PC-3 (cell line): ENCODE measurements around the gene LARP4B. TPM values are rescaled to one million over a fixed set of nuclear protein-coding genes. Genes with fewer than 3 reads are reported as not detected.

Experiments
- ATAC-seq: fragments of 200-7000 bp; cut with Tn5 transposase; 2 replicates; pipeline ENCODE4 v1.9.1; 2020; ENCODE audit warnings: mild to moderate bottlenecking, moderate library complexity
- BruUV-seq: library from RNA; stranded (reverse); fragments of 400-500 nt; replicated peaks from 2 replicates; lab custom pipeline; 2021; lab: Mats Ljungman, UMichigan
- CTCF ChIA-PET: fragments of 300-600 bp; sonication (Branson Sonifier 250); formaldehyde crosslinking; loops from one replicate; lab custom pipeline; 2022; ENCODE audit warnings: antibody characterized with exemption; lab: Charles Lee
- POLR2A ChIA-PET: fragments of 300-600 bp; sonication (Branson Sonifier 250); formaldehyde crosslinking; loops from one replicate; lab custom pipeline; 2022; ENCODE audit warnings: antibody characterized with exemption; ENCODE audit not compliant: unreplicated experiment; lab: Charles Lee
- DNase-seq: peaks from one replicate; pipeline ENCODE4 v3.0.0-alpha.2; 2015
- H2AFZ ChIP-seq: fragments of 300-600 bp; sonication (generic); 2 replicates; pipeline ENCODE4 v1.6.0; 2016; ENCODE audit warnings: antibody characterized with exemption, low read length
- H3F3A ChIP-seq: fragments of 300-600 bp; sonication (generic); one replicate; pipeline ENCODE4 v1.6.0; 2017; ENCODE audit warnings: antibody characterized with exemption, low read length, control low read depth, mild to moderate bottlenecking; ENCODE audit not compliant: unreplicated experiment
- H3K27ac ChIP-seq: fragments of 300-600 bp; sonication (generic); 2 replicates; pipeline ENCODE4 v1.5.1; 2016; ENCODE audit warnings: mild to moderate bottlenecking, low read length
- H3K27me3 ChIP-seq: fragments of 300-600 bp; sonication (generic); 2 replicates; pipeline ENCODE4 v1.6.1; 2016; ENCODE audit warnings: low read length, mixed read lengths
- H3K36me3 ChIP-seq: fragments of 300-600 bp; sonication (generic); 2 replicates; pipeline ENCODE4 v1.6.1; 2016; ENCODE audit warnings: low read depth, mixed run types, low read length, mixed read lengths
- H3K4me1 ChIP-seq: fragments of 300-600 bp; sonication (generic); 2 replicates; pipeline ENCODE4 v1.5.1; 2016; ENCODE audit warnings: low read length; ENCODE audit not compliant: insufficient read depth
- H3K4me2 ChIP-seq: fragments of 300-600 bp; sonication (generic); 2 replicates; pipeline ENCODE4 v1.6.0; 2016; ENCODE audit warnings: low read length
- H3K4me3 ChIP-seq: fragments of 300-600 bp; sonication (generic); 2 replicates; pipeline ENCODE4 v1.5.1; 2016; ENCODE audit warnings: mild to moderate bottlenecking, low read length, mixed read lengths
- H3K79me2 ChIP-seq: fragments of 300-600 bp; sonication (generic); 2 replicates; pipeline ENCODE4 v1.6.1; 2017; ENCODE audit warnings: low read length, mixed read lengths
- H3K9ac ChIP-seq: fragments of 300-600 bp; sonication (generic); 2 replicates; pipeline ENCODE4 v1.6.0; 2016; ENCODE audit warnings: mild to moderate bottlenecking, low read length
- H3K9me2 ChIP-seq: fragments of 300-600 bp; sonication (generic); replicated peaks from 2 replicates; pipeline ENCODE4 v1.6.1; 2016; ENCODE audit warnings: mixed run types, low read length, mixed read lengths
- H3K9me3 ChIP-seq: fragments of 300-600 bp; sonication (generic); 2 replicates; pipeline ENCODE4 v1.6.1; 2016; ENCODE audit warnings: low read length, mixed read lengths
- H4K20me1 ChIP-seq: fragments of 300-600 bp; sonication (generic); 2 replicates; pipeline ENCODE4 v1.6.1; 2016; ENCODE audit warnings: low read length, mixed read lengths
- EZH2 ChIP-seq: fragments of 300-600 bp; sonication (generic); IDR thresholded peaks from one replicate; pipeline ENCODE4 v1.6.1; 2017; ENCODE audit warnings: antibody characterized with exemption, mild to moderate bottlenecking, low read length; ENCODE audit not compliant: unreplicated experiment
- EZH2phosphoT487 ChIP-seq: fragments of 300-600 bp; sonication (generic); IDR thresholded peaks from 2 replicates; pipeline ENCODE4 v1.6.1; 2018; ENCODE audit warnings: mild to moderate bottlenecking, antibody characterized with exemption, low read length, borderline replicate concordance
- intact Hi-C: fragments of 100-400 bp; cut with micrococcal nuclease; formaldehyde crosslinking; loops from 2 replicates; pipeline ENCODE4 v1.9.0; 2023
- total RNA-seq: library from RNA; depleted of rRNA; stranded (reverse); fragments of >200 nt; gene quantifications from 2 replicates; pipeline ENCODE4 v1.2.3, GENCODE V29; 2014
- TF ChIP-seq, protein P1 (sequence below): fragments of 300-600 bp; sonication (generic); conservative IDR thresholded peaks from 2 replicates; pipeline ENCODE4 v1.5.1; 2017; ENCODE audit warnings: antibody characterized with exemption, low read depth, mild to moderate bottlenecking, low read length

Gene LARP4B
- total RNA-seq, 1 experiment from 2014 or later = 33.9 TPM

DNA sequence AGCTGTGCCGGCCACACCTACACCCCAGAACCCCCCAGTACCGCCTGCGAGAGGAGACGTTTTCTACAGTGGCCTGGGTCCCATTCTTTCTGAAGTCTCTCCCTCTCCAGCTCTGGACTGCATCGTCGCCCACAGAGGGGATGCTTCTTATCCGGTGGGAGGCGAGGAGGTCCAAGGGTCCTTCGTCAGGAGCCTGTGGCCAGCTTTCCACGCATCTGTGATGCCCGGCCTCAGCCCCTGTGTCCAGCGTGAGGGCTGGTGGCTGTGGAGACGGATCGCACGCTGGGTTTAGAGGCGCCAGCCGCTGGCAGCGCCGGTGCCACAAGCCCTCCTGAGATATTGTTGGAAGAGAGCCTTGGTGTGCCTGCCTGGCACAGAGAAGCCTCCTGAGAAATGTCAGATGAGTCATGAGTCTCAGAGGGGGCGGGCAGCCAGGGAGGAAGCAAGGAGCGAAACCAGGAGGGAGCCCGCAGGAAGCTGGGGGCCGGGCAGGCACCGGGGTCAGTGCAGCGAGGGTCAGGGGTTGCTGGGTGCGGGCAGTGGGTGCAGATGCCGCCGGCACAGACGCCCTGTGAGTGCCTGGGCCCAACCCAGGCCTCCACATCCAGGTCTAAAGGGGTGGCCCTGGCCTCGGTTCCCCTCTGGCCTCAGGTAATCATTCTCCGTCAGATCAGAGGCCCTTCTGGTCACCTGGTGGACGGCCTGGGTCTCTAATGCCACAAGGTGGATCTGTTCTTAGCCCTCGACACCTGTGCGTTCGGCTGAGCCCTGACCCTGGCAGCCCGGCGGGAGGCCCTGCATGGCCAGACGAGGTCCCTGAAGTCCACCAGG, 156.0 kb downstream of the LARP4B start:
- DNase-seq (peak; percentile 31), ATAC-seq (peak; percentile 84)
- CTCF ChIA-PET = no interaction called here
- Histone ChIP-seq H3K79me2 (no peaks in the 10 kb centered on the region), H3K4me2 (no peak overlapping the region), H3K9me2 (no peaks in the 10 kb centered on the region), H3K27me3 (no peaks in the 10 kb centered on the region), H4K20me1 (no peaks in the 10 kb centered on the region), H3K36me3 (no peaks in the 10 kb centered on the region), H3K9ac (no peak overlapping the region), H2AFZ (no peak overlapping the region), H3K4me1 (no peaks in the 10 kb centered on the region), H3K4me3 (no peak overlapping the region), H3K9me3 (no peaks in the 10 kb centered on the region), H3F3A (no peaks in the 10 kb centered on the region), H3K27ac (no peak overlapping the region)
- TF ChIP-seq EZH2phosphoT487 (no peak), EZH2 (no peak)
- TF ChIP-seq, protein P1, sequence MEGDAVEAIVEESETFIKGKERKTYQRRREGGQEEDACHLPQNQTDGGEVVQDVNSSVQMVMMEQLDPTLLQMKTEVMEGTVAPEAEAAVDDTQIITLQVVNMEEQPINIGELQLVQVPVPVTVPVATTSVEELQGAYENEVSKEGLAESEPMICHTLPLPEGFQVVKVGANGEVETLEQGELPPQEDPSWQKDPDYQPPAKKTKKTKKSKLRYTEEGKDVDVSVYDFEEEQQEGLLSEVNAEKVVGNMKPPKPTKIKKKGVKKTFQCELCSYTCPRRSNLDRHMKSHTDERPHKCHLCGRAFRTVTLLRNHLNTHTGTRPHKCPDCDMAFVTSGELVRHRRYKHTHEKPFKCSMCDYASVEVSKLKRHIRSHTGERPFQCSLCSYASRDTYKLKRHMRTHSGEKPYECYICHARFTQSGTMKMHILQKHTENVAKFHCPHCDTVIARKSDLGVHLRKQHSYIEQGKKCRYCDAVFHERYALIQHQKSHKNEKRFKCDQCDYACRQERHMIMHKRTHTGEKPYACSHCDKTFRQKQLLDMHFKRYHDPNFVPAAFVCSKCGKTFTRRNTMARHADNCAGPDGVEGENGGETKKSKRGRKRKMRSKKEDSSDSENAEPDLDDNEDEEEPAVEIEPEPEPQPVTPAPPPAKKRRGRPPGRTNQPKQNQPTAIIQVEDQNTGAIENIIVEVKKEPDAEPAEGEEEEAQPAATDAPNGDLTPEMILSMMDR = no peak
- POLR2A ChIA-PET = no interaction called here
- intact Hi-C loops = no loop called here
- no TSS peak for BruUV-seq

DNA sequence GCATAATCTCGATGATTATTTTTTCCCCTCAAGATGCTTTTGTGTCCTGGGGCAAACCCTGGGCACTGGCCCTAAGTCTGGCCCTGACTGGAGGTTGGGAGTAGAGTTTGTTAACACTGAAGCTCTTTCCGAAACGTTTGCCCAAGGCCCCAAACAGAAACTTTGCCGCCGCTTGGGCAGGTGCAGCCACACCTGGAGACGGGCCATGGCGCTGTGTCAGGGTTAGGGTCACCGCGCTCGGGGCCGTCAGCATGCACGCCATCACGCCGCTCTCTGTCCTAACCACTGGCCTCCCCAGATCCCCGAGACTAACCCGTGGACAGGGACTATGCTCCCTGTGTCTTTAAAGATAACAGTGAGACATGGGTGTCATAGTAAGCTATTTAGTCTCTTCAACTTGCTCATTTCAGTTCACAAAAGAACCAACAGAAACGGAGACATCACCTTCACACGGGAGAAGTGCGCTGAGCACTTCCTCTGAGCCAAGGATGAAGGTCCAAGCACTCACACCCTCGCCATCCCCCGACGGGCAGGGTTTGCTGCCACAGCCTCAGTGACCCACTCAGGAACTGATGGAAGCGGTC, 156.8 kb downstream of the LARP4B start:
- POLR2A ChIA-PET = no interaction called here
- CTCF ChIA-PET = no interaction called here

DNA sequence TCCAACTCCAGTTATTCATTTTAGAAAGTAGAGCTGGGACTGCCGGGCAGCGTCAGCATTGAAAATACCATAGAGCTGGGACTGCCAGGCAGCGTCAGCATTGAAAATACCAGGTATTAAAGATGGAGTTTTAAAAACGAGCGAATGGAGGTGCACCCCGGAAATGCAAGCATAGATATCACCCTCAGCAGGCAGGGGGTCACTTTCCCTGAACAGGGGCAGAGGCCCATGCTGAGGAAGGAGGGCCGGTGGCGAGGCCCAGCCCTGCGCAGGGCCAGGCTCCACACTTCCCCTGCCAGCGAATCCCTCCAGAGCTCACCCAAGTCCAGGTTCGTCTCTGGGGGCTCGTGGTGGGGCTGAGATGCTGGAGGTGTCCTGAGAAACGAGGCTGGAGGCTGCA, 157.3 kb downstream of the LARP4B start:
- POLR2A ChIA-PET = no interaction called here
- Histone ChIP-seq H3K27ac (no peak overlapping the region), H3K27me3 (no peaks in the 10 kb centered on the region), H4K20me1 (no peaks in the 10 kb centered on the region), H3K36me3 (no peaks in the 10 kb centered on the region), H3K9me3 (no peaks in the 10 kb centered on the region), H2AFZ (no peak overlapping the region), H3K4me1 (no peaks in the 10 kb centered on the region), H3F3A (no peaks in the 10 kb centered on the region), H3K79me2 (no peaks in the 10 kb centered on the region), H3K9me2 (no peaks in the 10 kb centered on the region), H3K4me2 (no peak overlapping the region), H3K9ac (no peak overlapping the region), H3K4me3 (no peak overlapping the region)
- DNase-seq = no peak
- no peak for TF ChIP-seq EZH2
- TF ChIP-seq, protein P1 = no peak
- TF ChIP-seq EZH2phosphoT487 = no peak
- intact Hi-C loops = no loop called here
- no peak for ATAC-seq
- CTCF ChIA-PET = no interaction called here
- no TSS peak for BruUV-seq

More for the DNA sequence above, 156.8 kb downstream of the LARP4B start:
- H3K4me1 ChIP-seq = no peaks in the 10 kb centered on the region
- no peak overlapping the region for H3K4me3 ChIP-seq
- no peak overlapping the region for H3K27ac ChIP-seq
- DNase-seq (no peak), ATAC-seq (no peak)
- no peaks in the 10 kb centered on the region for H3K9me2 ChIP-seq
- no peaks in the 10 kb centered on the region for H3K27me3 ChIP-seq
- H3K9me3 ChIP-seq = no peaks in the 10 kb centered on the region
- H3K36me3 ChIP-seq = no peaks in the 10 kb centered on the region
- H3K4me2 ChIP-seq = no peak overlapping the region
- BruUV-seq = no TSS peak
- H3K79me2 ChIP-seq = no peaks in the 10 kb centered on the region
- H2AFZ ChIP-seq = no peak overlapping the region
- intact Hi-C loops = no loop called here
- no peak for TF ChIP-seq EZH2
- no peak overlapping the region for H3K9ac ChIP-seq
- H4K20me1 ChIP-seq = no peaks in the 10 kb centered on the region
- H3F3A ChIP-seq = no peaks in the 10 kb centered on the region
